ENCODE measurements around the gene GATAD1.

DNA sequence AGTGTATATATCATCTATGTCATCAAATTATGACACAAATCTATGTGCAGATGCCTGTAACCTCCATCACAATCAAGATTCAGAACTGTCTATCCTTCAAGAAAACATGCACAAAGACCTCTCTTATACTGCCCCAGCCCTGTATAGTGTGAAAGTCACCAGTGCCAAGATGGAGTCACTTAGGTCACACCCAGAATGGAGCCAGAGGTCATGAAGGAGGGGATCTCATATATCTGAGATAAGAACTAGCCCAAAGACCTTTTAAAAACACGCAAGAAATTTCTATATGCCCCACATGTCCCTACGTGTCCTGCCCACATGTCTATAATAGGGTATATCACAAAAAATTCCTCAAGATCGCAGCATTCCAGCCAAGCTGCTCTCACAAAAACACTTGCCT is 20.1 kb upstream of the GATAD1 start:
- TF ChIP-seq, protein P1, sequence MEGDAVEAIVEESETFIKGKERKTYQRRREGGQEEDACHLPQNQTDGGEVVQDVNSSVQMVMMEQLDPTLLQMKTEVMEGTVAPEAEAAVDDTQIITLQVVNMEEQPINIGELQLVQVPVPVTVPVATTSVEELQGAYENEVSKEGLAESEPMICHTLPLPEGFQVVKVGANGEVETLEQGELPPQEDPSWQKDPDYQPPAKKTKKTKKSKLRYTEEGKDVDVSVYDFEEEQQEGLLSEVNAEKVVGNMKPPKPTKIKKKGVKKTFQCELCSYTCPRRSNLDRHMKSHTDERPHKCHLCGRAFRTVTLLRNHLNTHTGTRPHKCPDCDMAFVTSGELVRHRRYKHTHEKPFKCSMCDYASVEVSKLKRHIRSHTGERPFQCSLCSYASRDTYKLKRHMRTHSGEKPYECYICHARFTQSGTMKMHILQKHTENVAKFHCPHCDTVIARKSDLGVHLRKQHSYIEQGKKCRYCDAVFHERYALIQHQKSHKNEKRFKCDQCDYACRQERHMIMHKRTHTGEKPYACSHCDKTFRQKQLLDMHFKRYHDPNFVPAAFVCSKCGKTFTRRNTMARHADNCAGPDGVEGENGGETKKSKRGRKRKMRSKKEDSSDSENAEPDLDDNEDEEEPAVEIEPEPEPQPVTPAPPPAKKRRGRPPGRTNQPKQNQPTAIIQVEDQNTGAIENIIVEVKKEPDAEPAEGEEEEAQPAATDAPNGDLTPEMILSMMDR (IDR thresholded peaks at IDR 0.05), result no peak
- no peak for TF ChIP-seq POLR2A (IDR thresholded peaks at IDR 0.05)
